Measurements from ENCODE around the gene TBCK. TPM values are rescaled to one million over a fixed set of nuclear protein-coding genes. Genes with fewer than 3 reads are reported as not detected.

The TBCK gene
- total RNA-seq, 5 donors from 2014 or later (not counting 1 experiment from before 2014, with no cell fraction given), result 43.5 to 49.9 (median 48.1) TPM

DNA sequence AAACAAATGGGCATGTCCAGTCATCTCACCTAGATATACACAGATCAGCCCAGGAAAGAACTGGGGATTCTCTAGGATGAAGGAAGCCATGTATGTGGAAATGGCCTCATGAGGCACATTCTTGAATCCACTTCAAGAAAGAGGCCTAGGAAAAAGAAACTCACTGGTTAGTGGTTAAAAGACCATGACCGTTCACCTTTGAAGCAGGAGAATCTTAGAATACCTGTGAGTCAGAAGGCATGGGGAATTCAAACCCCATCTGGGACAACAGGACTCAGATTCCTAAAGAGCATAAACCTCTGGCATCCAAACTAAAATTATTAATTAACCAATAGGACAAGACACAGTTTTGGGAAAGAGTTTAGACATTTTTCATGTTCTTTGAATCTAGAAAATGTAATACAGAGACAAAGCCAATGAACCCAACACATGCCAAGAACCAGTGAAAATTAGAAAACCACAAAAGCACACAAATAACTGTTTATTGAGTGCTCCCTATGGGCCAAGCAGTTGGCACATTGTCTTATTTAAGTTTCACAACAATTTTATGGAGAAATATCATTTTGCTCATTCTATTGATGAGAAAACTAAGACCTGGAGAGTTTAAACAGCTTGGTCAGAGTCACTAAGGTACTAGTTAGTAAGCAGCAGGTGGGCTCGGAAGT, 323.2 kb downstream of the TBCK start:
- Mint-ChIP-seq H3K36me3 (no peaks in the 10 kb centered on the region), H3K27me3 (peaks cover 0 to 3% of the 10 kb centered on the region in 2 donors), H3K27ac (no peak overlapping the region), H3K9me3 (peaks cover 2 to 12% (median 4%) of the 10 kb centered on the region in 3 donors), H3K4me1 (no peaks in the 10 kb centered on the region), H3K4me3 (no peak overlapping the region)
- 89% methylated on average over 1 of the region's 2 CpGs for WGBS (ENCODE audit: insufficient coverage)
- H3K9me3 ChIP-seq, result no peaks in the 10 kb centered on the region
- no peaks in the 10 kb centered on the region for H3K36me3 ChIP-seq (ENCODE audit: control insufficient read depth in 2 of 2, extremely low read depth in 1 of 2, insufficient read depth in 1 of 2, low read length in 1 of 2)
- H3K4me3 ChIP-seq (ENCODE audit: control insufficient read depth in 1 of 2, extremely low read depth in 1 of 2, low read length in 1 of 2), result no peak overlapping the region
- H3K27ac ChIP-seq (ENCODE audit: low read length), result no peak overlapping the region
- CTCF ChIA-PET, result no interaction called here
- no peak for DNase-seq
- H3K4me1 ChIP-seq (ENCODE audit: control insufficient read depth in 1 of 2, extremely low read depth in 1 of 2, insufficient read depth in 2 of 2, low read length in 2 of 2), result no peaks in the 10 kb centered on the region
- POLR2A ChIA-PET, result no interaction called here
- no peak for ATAC-seq (replicated peaks in 1 of 4)
- no peaks in the 10 kb centered on the region for H3K27me3 ChIP-seq (replicated peaks in 1 of 2; ENCODE audit: control insufficient read depth in 2 of 2, extremely low read depth in 1 of 2, insufficient read depth in 2 of 2, low read length in 1 of 2)

GRCh38 chr4:105991726-105992125, 324.3 kb downstream of the TBCK start:
- ChIA-PET CTCF (no interaction called here), POLR2A (no interaction called here)
- 82% methylated on average over 5 of the region's 8 CpGs for WGBS (ENCODE audit: insufficient coverage)
- Mint-ChIP-seq H3K4me1 (no peaks in the 10 kb centered on the region), H3K4me3 (no peak overlapping the region), H3K27ac (no peak overlapping the region), H3K9me3 (peaks cover 0 to 9% (median 2%) of the 10 kb centered on the region in 3 donors), H3K36me3 (no peaks in the 10 kb centered on the region), H3K27me3 (no peaks in the 10 kb centered on the region)
- Histone ChIP-seq H3K4me1 (ENCODE audit: control insufficient read depth in 1 of 2, extremely low read depth in 1 of 2, insufficient read depth in 2 of 2, low read length in 2 of 2) (no peaks in the 10 kb centered on the region), H3K36me3 (ENCODE audit: control insufficient read depth in 2 of 2, extremely low read depth in 1 of 2, insufficient read depth in 1 of 2, low read length in 1 of 2) (no peaks in the 10 kb centered on the region), H3K9me3 (no peaks in the 10 kb centered on the region), H3K27ac (ENCODE audit: low read length) (no peak overlapping the region), H3K4me3 (ENCODE audit: control insufficient read depth in 1 of 2, extremely low read depth in 1 of 2, low read length in 1 of 2) (no peak overlapping the region), H3K27me3 (replicated peaks in 1 of 2; ENCODE audit: control insufficient read depth in 2 of 2, extremely low read depth in 1 of 2, insufficient read depth in 2 of 2, low read length in 1 of 2) (no peaks in the 10 kb centered on the region)
- ATAC-seq (replicated peaks in 1 of 4) (no peak), DNase-seq (no peak)

Other genes with a start within 250 kb of the TBCK start
- gene AIMP1, start 341 bp upstream of the TBCK start, total RNA-seq, result 10 to 100 TPM; 40.9 to 62.1 (median 45.5) TPM
- gene GIMD1, start 52.6 kb upstream of the TBCK start, total RNA-seq, result not detected